GM19438 (cell line): Measurements from ENCODE around the gene LGALS7B.
"Not testable (repeated sequence)": the region's sequence is repeated elsewhere in the genome, so short reads cannot be mapped to it uniquely, and the experiment has no call there.

Experiments
- ATAC-seq: cut with Tn5 transposase; IDR thresholded peaks from one replicate; pipeline ENCODE4 v1.9.1; 2021; ENCODE audit warnings: low read depth; ENCODE audit not compliant: unreplicated experiment

Gene LGALS7B

DNA sequence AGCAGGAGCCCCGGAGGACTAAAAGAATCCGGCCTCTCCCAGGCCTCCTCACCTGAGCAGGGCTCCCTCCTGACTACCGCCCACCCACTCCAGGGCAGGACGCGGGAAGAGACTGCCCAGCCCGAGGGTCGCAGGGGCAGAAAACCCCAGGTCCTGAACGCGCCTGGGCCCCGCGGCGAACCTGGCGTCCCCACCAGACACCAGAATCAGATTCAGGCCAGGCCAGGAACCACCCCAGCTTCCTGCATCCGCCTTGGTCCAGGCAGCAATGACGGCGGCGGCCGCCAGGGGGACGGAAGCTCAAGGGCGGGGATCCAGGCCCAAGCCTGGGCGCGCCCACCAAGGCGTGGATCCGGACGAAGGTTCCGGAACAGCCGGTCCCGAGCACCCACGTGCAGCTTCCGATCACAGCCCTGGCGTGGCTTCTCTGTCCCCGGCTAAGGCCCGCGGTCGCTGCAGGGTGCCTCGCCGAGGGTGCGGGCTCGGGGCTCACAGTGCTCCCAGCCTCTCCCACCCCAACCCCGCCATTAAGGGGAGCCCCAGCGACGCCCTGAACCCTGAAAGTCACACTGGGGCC lies 19.3 kb upstream of the LGALS7B start:
- peak; percentile 67 for ATAC-seq

GRCh38 chr19:38770228-38770948 lies 18.6 kb upstream of the LGALS7B start:
- not testable (repeated sequence) for ATAC-seq

DNA sequence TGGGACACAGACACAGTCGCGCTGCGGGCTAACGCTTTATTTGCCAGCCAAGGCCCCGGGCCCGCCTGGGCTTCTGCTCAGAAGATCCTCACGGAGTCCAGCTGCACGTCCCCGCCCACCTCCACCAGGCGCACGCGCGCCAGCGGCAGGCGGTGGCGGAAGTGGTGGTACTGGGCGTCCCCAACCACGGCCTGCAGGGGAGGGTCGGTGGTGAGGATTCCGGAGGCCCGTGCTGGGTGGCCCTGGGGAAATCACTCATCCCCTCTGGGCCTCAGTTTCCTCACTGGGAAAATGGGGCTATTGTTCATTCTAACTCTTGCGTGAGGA lies 18.1 kb upstream of the LGALS7B start:
- not testable (repeated sequence) for ATAC-seq

GRCh38 chr19:38771569-38771968 lies 17.4 kb upstream of the LGALS7B start:
- not testable (repeated sequence) for ATAC-seq

GRCh38 chr19:38773469-38774177 lies 15.4 kb upstream of the LGALS7B start, which contains the start of gene LGALS7:
Gene LGALS7 (minus strand): TSS chr19:38773517. CDS start chr19:38773492, 25 bp downstream.
- ATAC-seq = no peak

GRCh38 chr19:38774181-38774950 lies 14.6 kb upstream of the LGALS7B start:
- ATAC-seq = no peak

- no peak for ATAC-seq
These were observed 10.3 kb upstream of the LGALS7B start for GRCh38 chr19:38778733-38779132.

DNA sequence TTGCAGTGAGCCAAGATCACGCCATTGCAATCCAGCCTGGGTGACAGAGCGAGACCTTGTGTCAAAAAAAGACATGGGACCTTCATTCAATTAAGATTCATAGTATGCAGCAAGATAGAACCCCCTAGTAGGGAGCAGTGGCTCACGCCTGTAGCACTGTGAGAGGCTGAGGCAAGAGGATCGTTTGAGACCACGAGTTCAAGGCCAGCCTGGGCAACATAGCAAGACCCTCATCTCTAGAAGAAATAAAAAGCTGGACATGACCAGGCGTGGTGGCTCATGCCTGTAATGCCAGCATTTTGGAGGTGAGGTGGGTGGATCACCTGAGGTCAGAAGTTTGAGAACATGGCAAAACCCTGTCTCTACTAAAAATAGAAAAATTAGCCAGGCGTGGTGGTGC lies 8.6 kb upstream of the LGALS7B start:
- ATAC-seq = no peak

DNA sequence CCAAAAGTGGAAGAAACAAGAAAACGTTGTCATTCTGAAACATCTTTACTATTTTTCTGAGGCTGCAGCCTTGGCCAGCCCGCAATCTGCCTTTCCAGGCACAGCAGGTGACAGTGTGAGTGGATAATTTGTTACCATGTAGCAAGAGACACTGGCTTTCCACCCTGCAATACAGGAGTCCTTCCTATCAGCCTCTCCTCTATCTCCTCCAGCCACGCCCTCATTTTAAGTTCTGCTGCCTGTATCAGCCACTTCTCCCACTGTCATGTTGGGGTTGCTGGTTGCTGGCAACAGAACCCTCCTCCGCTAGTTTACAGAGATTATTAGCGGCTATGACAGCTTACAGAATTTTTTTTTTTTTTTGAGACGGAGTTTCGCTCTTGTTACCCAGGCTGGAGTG lies 7.9 kb upstream of the LGALS7B start:
- no peak for ATAC-seq

GRCh38 chr19:38782212-38782611 lies 6.8 kb upstream of the LGALS7B start:
- ATAC-seq = not testable (repeated sequence)

DNA sequence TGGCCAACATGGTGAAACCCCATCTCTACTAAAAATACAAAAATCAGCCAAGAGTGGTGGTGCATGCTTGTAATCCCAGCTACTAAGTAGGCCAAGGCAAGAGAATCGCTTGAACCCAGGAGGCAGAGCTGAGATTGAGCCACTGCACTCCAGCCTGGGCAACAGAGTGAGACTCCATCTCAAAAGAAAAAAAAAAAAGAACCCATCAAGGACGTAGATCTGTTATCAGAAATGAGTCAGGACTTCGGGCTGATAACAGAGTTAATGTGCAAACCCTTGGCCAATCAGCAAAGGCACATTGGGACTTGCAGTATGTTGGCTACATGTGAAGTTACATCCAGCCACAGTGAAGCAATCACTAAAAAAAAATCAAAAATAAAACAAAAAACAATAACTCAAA lies 4.8 kb upstream of the LGALS7B start:
- no peak for ATAC-seq

- no peak for ATAC-seq
These were observed 3.8 kb upstream of the LGALS7B start for GRCh38 chr19:38785187-38785699.

DNA sequence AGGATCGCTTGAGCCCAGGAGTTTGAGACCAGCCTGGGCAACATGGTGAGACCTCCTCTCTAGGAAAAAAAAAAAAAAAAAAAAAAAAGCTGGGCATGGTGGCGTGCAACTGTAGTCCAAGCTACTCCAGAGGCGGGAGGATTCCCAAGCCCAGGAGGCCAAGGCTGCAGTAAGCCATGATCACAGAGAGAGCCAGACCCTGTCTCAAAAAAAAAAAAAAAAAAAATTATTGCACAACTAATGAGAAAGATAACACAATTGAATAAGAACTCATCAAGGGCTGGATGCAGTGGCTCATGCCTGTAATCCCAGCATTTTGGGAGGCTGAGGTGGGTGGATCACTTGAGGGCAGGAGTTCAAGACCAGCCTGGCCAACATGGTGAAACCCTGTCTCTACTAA lies 2.9 kb upstream of the LGALS7B start:
- ATAC-seq = not testable (repeated sequence)

DNA sequence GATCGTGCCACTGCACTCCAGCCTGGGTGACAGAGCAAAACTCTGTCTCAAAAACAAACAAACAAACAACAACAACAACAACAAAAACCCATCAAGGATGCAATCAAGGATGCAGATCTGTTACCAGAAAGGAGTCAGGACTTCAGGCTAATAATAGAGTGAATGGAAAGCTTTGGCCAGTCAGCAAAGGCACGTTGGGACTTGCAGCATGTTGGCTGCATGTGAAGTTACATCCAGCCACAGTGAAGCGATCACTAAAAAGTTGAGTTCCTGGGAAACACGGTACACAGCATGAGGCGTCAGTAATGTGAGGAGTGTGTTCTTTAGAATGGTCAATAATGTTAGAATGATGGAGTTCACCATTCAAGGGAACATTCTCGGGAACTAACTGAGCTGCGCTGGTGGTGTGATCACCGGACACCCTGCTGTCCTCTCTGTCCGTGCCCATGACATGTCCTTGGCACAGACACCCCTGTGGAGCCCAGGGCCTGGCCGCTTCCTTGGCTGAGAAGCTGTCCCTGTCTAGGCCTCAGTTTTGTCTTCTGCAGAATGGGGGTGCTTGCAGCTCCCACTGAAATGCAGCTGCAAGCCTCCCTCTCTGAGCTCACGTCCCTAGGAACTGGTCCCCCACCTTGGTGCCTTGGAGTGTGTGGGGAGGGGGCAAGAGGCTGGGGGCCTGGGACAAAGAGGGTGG lies 2.3 kb upstream of the LGALS7B start:
- ATAC-seq = no peak

DNA sequence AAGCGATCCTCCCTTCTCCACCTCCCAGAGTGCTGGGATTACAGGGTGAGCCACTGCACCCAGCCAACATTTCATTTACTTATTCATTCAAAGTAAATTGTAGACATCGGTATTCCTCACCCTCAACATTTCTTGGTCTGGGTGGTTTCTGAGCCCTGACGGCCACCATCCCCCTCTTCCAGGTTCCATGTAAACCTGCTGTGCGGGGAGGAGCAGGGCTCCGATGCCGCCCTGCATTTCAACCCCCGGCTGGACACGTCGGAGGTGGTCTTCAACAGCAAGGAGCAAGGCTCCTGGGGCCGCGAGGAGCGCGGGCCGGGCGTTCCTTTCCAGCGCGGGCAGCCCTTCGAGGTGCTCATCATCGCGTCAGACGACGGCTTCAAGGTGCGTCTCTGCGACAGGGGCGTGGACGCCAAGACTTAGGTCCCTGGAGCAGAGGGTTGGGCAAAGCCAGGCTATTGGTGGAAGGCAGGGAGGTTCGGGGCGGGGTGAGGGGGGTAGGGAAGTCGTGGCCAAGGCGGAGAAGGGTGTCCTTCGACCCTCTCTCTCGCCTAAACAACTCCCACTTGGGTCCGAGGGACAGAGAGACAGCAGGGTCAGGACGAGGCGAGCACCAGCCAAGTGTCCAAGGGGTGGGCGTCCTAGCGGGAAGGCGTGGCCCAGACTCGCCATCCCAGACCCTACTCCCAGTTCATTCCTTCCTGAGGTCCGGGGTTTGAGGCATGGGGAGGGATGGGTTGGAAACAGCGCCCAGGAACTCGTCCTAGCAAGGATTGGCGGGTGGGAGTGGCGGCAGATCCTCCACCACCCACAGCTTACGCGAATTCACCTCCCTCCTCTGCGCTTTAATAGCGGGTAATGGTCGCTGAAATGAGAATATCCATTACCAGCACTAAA lies 1.8 kb downstream of the LGALS7B start:
- not testable (repeated sequence) for ATAC-seq

- peak; percentile 53 for ATAC-seq
These were observed 2.6 kb downstream of the LGALS7B start for GRCh38 chr19:38791451-38792064.

GRCh38 chr19:38792250-38793111 lies 3.5 kb downstream of the LGALS7B start:
- ATAC-seq = peak; percentile 27

- ATAC-seq = no peak
These were observed 4.2 kb downstream of the LGALS7B start for GRCh38 chr19:38793177-38793576.
